HPDE6-E6E7 (cell line): Measurements from ENCODE around the gene AP1M1.
"Not testable (repeated sequence)": the region's sequence is repeated elsewhere in the genome, so short reads cannot be mapped to it uniquely, and the experiment has no call there.

Source experiments
- DNase-seq: peaks from one replicate; pipeline ENCODE4 v3.0.0; 2011; ENCODE audit warnings: missing footprints; ENCODE audit errors: extremely low spot score

AP1M1 gene

GRCh38 chr19:16197622-16198369 lies at the start of gene AP1M1:
Gene AP1M1, plus strand, starts transcription at chr19:16197911. Its CDS starts 116 bp downstream, at chr19:16198027.
- peak; percentile 99 for DNase-seq

- DNase-seq, result no peak
Measured at GRCh38 chr19:16148443-16149229, 49.1 kb upstream of the AP1M1 start.

- no peak for DNase-seq
Measured at GRCh38 chr19:16153582-16154336, 44.0 kb upstream of the AP1M1 start.

GRCh38 chr19:16154557-16154956 lies 43.2 kb upstream of the AP1M1 start:
- no peak for DNase-seq

GRCh38 chr19:16155128-16155527 lies 42.6 kb upstream of the AP1M1 start:
- no peak for DNase-seq

- no peak for DNase-seq
Measured at GRCh38 chr19:16156904-16157303, 40.8 kb upstream of the AP1M1 start.

- DNase-seq, result no peak
Measured at GRCh38 chr19:16157601-16158000, 40.1 kb upstream of the AP1M1 start.

GRCh38 chr19:16159655-16160054 lies 38.1 kb upstream of the AP1M1 start:
- no peak for DNase-seq

- no peak for DNase-seq
Measured at GRCh38 chr19:16160445-16160942, 37.2 kb upstream of the AP1M1 start.

GRCh38 chr19:16160943-16161560 lies 36.7 kb upstream of the AP1M1 start:
- DNase-seq, result peak; percentile 82

- DNase-seq, result no peak
Measured at GRCh38 chr19:16161840-16162239, 35.9 kb upstream of the AP1M1 start.

- no peak for DNase-seq
Measured at GRCh38 chr19:16164222-16164890, 33.4 kb upstream of the AP1M1 start.

GRCh38 chr19:16166417-16166816 lies 31.3 kb upstream of the AP1M1 start:
- no peak for DNase-seq

GRCh38 chr19:16167055-16167454 lies 30.7 kb upstream of the AP1M1 start:
- DNase-seq, result no peak

- no peak for DNase-seq
Measured at GRCh38 chr19:16168465-16169081, 29.1 kb upstream of the AP1M1 start.

GRCh38 chr19:16170134-16170533 lies 27.6 kb upstream of the AP1M1 start:
- no peak for DNase-seq

GRCh38 chr19:16175954-16176353 lies 21.8 kb upstream of the AP1M1 start:
- DNase-seq, result no peak

- DNase-seq, result not testable (repeated sequence)
Measured at GRCh38 chr19:16178866-16179265, 18.8 kb upstream of the AP1M1 start.

GRCh38 chr19:16180611-16181010 lies 17.1 kb upstream of the AP1M1 start:
- DNase-seq, result no peak

- no peak for DNase-seq
Measured at GRCh38 chr19:16184665-16185122, 13.0 kb upstream of the AP1M1 start.
